Activated CD4-positive, CD25-positive, alpha-beta regulatory T cell treated with anti-CD3 and anti-CD28 coated beads, Interleukin-2, amount 50 U/mL, for 24 hours (primary cell): Measurements from ENCODE around the gene LRRN4CL.
"Not testable (repeated sequence)": the region's sequence is repeated elsewhere in the genome, so short reads cannot be mapped to it uniquely, and the experiment has no call there.

Source experiments
- ATAC-seq, 2 donors: fragments of 150-1000 bp; cut with Tn5 transposase; one replicate each; pipeline ENCODE4 v1.10.0; 2021; ENCODE audit warnings: mild to moderate bottlenecking in 1 of 2, moderate library complexity in 1 of 2

LRRN4CL gene

GRCh38 chr11:62709247-62710000 is 20.1 kb upstream of the LRRN4CL start:
- ATAC-seq: peak; percentile 84

DNA sequence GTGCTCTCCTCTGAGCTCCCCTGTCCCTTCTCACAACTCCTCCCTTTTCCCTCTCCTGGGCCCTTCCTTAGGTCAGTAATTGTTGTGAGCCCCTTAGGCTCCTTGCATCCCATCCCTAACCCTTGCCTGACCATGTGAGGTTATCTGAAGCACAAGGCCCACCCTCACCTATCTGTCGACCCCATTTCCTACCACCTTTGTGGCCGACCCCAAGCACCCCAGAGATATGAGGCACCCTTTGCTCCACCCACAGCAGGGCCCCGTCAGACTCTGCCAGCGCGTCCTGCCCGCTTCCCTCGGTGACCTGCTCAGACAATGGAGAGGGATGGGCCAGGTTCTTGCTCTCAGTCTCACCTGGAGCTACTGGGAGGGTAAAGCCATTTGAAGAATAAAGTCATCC is 19.5 kb upstream of the LRRN4CL start:
- peak; percentile 12 to 14 for ATAC-seq

GRCh38 chr11:62708392-62708791 is 19.1 kb upstream of the LRRN4CL start:
- ATAC-seq: no peak

DNA sequence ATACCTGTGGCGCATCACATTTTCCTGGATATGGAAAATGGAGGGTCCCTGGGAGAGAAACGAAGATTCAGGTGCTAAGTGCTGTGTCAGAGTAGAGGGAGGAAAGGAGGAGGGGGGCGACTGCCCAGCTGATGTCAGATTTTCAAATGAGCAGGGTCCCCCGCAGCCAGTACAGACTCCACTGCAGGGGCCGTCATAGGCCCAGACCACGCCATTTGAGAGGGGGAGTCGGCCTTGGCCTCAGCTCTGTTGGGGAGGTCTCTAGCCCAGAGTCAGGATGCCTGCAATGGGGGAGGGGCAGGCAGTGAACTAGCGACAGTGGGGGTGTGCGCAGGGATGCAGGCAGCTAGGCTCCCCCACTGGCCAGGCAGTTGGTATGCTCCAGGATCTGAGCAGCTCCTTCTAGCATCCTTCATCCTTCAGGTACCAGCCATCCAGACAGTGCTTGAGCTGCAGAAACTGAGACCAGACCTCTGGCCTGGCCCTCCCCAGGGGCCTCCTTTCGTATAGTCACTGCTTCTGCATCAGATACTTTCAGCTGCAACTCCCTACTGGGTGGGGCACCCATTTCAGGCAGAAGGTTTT is 18.0 kb upstream of the LRRN4CL start, which contains the start of the genes BSCL2 and GNG3:
Gene BSCL2 (minus strand): TSS at position 148 of the 585 bp plus-strand sequence. CDS start 229 bp downstream, outside the sequence.
Gene GNG3 (plus strand): TSS at position 400 of the 585 bp plus-strand sequence. CDS start 620 bp downstream, outside the sequence.
- no peak for ATAC-seq

- ATAC-seq: no peak
Measured at GRCh38 chr11:62706850-62707247, 17.5 kb upstream of the LRRN4CL start.

- peak; percentile 68 to 71 for ATAC-seq
Measured at GRCh38 chr11:62705880-62706849, 16.8 kb upstream of the LRRN4CL start.

- ATAC-seq: no peak
Measured at GRCh38 chr11:62705413-62705812, 16.1 kb upstream of the LRRN4CL start.

DNA sequence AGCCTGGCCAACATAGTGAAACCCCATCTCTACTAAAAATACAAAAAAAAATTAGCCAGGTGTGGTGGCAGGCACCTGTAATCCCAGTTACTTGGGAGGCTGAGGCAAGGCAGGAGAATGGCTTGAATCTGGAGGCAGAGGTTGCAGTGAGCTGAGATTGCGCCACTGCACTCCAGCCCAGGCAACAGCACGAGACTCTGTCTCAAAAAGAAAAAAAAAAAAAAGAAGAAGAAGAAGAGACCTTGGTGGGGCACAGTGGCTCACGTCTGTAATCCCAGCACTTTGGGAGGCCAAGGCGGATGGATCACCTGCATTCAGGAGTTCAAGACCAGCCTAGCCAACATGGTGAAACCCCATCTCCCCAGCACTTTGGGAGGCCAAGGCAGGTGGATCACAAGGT is 14.6 kb upstream of the LRRN4CL start:
- ATAC-seq: not testable (repeated sequence)

GRCh38 chr11:62702246-62702645 is 12.9 kb upstream of the LRRN4CL start:
- no peak for ATAC-seq

DNA sequence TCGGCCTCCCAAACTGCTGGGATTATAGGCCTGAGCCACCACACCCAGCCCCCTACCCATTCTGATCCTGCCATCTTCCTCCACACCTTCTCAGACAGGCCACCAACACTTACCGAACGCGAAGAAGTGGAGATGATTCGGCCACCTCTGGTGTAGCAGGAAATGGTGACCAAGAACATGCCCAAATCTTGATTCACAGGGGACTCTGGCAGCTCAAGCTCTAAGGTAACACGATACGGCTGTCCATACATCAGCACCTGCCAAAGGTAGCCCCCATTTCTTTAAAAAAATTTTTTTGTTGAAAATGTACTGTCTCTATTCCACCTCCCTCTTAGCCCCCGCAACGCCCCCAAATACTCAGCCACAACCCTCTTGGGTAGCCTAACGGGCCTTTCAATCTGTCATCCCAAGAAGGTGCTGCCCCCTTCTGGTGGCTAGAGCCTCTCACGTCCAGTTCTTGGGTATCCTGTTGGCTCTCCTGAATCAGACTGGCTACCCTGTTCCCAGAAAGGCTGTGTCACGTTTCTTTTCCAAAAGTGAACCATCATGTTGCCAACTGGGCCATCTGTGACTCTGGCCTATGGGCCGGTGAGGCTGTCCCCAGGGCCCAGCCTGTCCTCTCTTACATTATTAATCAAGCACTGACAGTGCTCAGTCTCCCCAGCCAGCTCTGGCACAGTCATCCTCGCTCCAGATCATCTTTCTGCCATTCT is 5.3 kb upstream of the LRRN4CL start:
- ATAC-seq: peak; percentile 64 to 81

GRCh38 chr11:62693624-62694023 is 4.3 kb upstream of the LRRN4CL start:
- not testable (repeated sequence) for ATAC-seq

DNA sequence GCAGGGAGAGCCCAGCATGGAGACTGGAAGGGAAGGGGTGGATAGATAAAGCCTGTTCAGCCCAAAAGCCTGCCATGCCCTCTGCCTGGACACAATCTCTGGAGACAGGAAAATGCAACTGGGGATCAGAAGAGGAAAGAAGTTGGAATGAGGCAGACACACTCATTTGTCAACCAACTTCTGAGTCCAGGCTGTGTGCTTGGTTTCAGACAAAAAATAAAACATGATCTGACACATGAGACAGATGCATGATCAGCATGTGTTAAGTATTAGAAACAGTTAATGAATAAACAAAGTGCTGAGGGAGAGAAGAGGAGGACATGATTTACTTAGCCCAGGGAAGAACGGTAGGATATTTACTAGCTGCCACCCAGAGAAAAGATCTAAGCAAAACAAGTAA is 839 bp downstream of the LRRN4CL start:
- ATAC-seq: no peak

DNA sequence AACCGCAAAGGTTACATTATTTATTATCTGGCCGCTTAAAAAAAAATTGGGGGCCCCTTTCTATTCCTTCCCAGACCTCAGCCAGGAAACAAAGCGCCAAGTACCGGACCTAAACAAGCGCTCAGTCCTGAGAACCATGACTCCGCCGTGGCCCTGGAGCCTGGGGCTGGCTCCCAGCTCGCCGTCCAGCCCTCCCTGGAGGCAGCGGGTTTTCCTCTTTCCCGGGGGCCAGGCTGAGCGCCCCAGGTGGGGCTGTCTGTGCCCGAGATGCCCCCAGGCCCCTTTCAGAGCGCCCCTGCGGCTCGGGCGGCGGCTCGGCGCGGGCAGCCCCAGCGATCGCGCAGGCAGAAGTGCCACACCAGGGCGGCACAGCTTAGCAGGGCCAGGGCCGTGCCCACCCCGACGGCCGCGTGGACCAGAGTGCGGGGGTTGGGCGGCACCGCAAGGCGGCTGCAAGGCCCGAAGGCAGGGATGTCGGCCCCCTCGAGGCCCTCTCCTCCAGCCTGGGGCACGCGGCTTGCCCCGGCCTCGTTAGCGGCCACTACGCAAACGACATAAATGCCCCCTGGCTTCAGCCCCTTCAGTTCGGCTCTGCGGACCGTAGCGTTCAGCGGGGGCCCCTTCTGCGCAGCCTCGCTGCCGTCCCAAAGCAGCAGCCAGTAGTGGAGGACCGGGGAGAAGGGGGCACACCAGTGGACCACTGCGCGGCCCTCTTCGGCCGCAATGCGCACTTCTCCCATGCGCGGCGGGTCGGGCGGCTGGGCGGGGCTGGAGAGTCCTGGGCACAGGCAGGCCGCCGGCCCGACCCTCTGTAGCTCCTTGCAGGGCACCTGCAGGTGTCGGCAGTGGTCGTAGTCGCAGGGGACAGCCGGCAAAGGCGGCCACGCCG is 1.6 kb downstream of the LRRN4CL start:
- ATAC-seq: no peak

GRCh38 chr11:62682518-62682917 is 6.8 kb downstream of the LRRN4CL start:
- ATAC-seq: no peak

DNA sequence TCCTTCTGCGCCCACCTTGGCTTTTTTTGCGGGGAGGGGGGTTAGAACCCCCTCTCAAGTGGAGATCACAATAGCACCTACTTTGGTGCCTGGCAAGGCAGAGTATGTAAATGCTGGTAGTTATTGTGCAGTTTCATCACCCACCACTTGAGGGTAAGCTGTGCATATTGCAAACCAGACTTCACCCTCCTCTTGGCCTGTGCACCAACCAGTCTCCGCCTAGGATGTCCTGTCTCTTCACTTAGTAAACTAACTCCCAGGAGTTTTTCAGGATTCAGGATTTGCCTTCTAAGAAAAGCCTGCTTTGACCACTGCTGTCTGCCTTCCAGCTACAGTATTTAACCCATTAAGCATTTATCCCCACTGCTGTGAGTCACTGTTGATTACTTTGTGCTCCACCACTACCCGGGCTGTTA is 8.5 kb downstream of the LRRN4CL start:
- peak; percentile 60 to 62 for ATAC-seq

DNA sequence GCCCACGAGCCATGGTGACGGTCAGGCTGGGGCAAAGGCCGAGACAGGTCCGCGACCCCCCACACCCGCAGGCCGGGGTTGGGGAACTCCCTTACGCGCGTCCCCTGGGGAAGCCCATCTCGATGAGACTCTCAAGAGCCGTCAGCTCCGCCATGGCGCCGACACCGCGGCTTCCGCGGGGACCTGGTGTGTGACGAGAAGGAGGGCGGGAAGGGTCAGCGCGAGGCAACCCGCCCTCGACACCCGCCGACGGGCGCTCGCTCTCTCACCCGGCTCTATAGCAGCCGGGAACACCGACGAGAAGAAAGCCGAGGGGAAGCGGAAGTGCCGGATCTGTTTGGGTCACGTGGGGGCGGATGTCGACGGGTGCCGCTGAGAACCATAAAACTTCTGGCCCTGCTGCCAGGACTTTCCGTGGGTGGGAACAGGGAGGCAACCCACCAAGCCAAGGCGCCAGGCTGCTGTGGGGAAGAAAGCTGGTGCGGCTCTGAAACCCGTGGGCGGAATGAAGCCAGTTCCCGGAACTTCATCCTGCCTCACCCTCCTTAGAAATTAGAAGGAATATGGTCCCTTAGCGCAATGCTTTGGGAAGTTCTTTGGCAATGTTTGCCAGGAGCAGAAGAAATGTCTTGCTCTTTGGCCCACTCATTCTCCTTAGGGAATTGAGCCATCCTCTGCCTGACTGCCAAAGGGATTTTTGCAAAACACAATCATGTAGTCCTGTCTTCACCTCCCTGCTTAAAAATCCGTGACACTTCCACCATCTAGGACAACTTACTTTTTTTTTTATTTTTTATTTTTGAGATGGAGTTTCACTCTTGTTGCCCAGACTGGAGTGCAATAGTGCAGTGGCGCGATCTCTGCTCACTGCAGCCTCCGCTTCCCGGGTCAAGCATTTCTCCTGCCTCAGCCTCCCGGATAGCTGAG is 10.3 kb downstream of the LRRN4CL start, which contains the start of gene UBXN1:
Gene UBXN1 (minus strand): TSS at position 304 of the 927 bp plus-strand sequence. CDS start 150 bp downstream, at position 154.
- ATAC-seq: peak; percentile 89

DNA sequence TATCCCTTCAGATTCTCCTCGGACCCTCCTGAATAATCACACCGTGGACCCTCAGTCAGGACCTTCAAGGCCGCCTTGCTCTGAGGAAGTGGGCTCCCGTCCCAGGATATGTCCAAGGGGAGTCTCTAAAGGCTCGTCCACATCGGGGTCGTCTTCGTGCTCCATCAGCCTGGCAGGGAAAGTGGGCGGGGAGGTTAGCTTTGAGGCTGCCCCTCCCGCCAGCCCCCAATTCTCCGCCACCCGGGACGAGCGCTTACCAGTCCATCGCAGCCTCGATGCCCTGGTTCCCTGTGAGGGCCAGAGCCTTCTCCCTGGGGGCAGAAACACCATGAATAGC is 10.9 kb downstream of the LRRN4CL start:
- ATAC-seq: no peak

GRCh38 chr11:62677714-62678113 is 11.6 kb downstream of the LRRN4CL start:
- ATAC-seq: no peak

DNA sequence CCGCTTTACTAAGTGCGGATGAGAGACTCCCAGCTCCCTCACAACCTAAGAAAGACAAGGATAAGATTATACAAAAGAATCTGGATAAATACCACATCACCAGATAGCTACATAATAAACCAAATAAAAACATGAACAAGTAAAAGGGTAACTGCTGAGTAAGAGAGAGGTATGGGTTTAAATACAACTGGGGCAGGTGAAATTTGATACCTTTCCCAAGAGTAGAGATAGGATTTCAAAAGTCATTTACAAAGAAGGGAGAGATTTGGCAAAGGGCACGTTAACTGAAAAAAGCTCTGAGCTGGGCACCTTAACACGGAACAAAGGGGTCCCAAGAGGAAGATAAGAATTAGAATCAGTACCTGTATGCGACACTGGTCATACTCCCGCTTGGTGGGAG is 12.2 kb downstream of the LRRN4CL start:
- no peak for ATAC-seq

DNA sequence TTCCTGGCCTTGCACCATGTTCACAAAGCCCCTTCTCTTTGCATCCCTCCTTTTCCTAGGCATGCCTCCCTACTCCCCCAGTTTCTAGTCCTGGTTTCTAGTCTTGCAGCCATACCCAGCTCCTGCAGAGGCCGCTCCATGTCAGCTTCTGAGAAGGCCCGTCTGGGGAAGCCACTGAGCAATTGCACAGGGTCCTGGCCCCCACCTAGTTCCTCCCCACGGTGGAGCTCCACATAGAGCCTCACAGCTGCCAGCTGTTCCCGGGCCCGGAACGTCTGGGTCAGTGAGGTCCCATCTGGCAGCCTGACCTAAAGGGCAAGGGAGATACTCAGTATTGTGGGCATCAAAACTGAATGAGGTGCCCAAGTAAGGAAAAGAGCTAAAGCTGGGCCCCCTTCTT is 12.6 kb downstream of the LRRN4CL start:
- ATAC-seq: no peak
